Right lobe of liver (tissue), 6 donors: ENCODE data around the gene POLR1A. TPM values are rescaled to one million over a fixed set of nuclear protein-coding genes. Genes with fewer than 3 reads are reported as not detected.

Source experiments
- ATAC-seq, 4 donors: fragments of 200-7000 bp; cut with Tn5 transposase; one replicate each; pipeline ENCODE4 v1.9.1; 2020; ENCODE audit warnings: mild to moderate bottlenecking in 4 of 4, moderate library complexity in 4 of 4
- DNase-seq, 3 donors: peaks; one replicate each; pipeline ENCODE4 v3.0.0-alpha.2; 2020
- H3K27ac ChIP-seq, 3 donors: fragments of 200-600 bp; one replicate each; pipeline ENCODE4 v1.8.0; 2022
- H3K27me3 ChIP-seq, 2 donors: fragments of 200-600 bp; one replicate each; pipeline ENCODE4 v1.8.0; 2022
- H3K36me3 ChIP-seq, 4 donors: fragments of 200-600 bp; sonication (generic) in 1 of 4; one replicate each; pipeline versions ENCODE4 v1.5.1 to v1.8.0; 2017 to 2022; ENCODE audit warnings: control low read depth in 1 of 4
- H3K4me1 ChIP-seq, 4 donors: fragments of 200-600 bp; sonication (generic) in 1 of 4; one replicate each; pipeline versions ENCODE4 v1.5.1 to v1.8.0; 2017 to 2022; ENCODE audit warnings: control low read depth in 1 of 4
- H3K4me3 ChIP-seq, 3 donors: fragments of 200-600 bp; one replicate each; pipeline ENCODE4 v1.8.0; 2022
- H3K9me3 ChIP-seq, 4 donors: fragments of 200-600 bp; sonication (generic) in 1 of 4; one replicate each; pipeline versions ENCODE4 v1.5.1 to v1.8.0; 2017 to 2022; ENCODE audit warnings: control low read depth in 1 of 4
- POLR2A ChIP-seq: fragments of 450-650 bp; IDR thresholded peaks from one replicate; pipeline ENCODE4 v1.6.1; 2017; ENCODE audit warnings: antibody characterized with exemption, mild to moderate bottlenecking
- WGBS: methylation state at CpG from one replicate; pipeline ENCODE4 v1.1.6; 2018; ENCODE audit warnings: low coverage, low lambda C conversion rate; ENCODE audit not compliant: insufficient coverage; ENCODE audit errors: missing lambda C conversion rate; 5-methylcytosine and 5-hydroxymethylcytosine counted together
- intact Hi-C, 2 donors: fragments of 100-400 bp; cut with DNase I; formaldehyde crosslinking; loops; one replicate each; pipeline versions ENCODE4 v1.11.2 to v1.14.1; 2022
- total RNA-seq, 6 experiments: library from RNA; depleted of rRNA in 2 of 6; stranded (reverse); fragments of >200 nt in 2 of 6; fragmentation: NEBNext Ultra II Directional in 3 of 6; extraction: Animal tissue kit (Norgen Biotek cat#: 25700) in 3 of 6; gene quantifications; one replicate each; pipeline versions ENCODE4 v1.1.0 to v1.2.4, GENCODE V29; 2016 to 2023
- TF ChIP-seq, protein P1 (sequence below), 4 donors: fragments of 200-600 bp in 3 of 4; fragments of 450-650 bp in 1 of 4; IDR thresholded peaks; one replicate each; pipeline versions ENCODE4 v1.5.1 to v1.8.0; 2016 to 2022; ENCODE audit warnings: antibody characterized with exemption in 4 of 4, mild to moderate bottlenecking in 2 of 4
- donor health status: DM: no; HTN: yes; CAD: no.
- donor health status: DM: no; HTN: no; CAD: no.
- donor health status: DM: no; HTN: no; CAD: no.
- donor health status: DM: no; HTN: yes; CAD: no.
- donor health status: DM: no; HTN: yes; CAD: no.

The POLR1A gene
- total RNA-seq, 6 experiments from 2014 or later, result 12.5 to 19.7 (median 14.4) TPM

DNA sequence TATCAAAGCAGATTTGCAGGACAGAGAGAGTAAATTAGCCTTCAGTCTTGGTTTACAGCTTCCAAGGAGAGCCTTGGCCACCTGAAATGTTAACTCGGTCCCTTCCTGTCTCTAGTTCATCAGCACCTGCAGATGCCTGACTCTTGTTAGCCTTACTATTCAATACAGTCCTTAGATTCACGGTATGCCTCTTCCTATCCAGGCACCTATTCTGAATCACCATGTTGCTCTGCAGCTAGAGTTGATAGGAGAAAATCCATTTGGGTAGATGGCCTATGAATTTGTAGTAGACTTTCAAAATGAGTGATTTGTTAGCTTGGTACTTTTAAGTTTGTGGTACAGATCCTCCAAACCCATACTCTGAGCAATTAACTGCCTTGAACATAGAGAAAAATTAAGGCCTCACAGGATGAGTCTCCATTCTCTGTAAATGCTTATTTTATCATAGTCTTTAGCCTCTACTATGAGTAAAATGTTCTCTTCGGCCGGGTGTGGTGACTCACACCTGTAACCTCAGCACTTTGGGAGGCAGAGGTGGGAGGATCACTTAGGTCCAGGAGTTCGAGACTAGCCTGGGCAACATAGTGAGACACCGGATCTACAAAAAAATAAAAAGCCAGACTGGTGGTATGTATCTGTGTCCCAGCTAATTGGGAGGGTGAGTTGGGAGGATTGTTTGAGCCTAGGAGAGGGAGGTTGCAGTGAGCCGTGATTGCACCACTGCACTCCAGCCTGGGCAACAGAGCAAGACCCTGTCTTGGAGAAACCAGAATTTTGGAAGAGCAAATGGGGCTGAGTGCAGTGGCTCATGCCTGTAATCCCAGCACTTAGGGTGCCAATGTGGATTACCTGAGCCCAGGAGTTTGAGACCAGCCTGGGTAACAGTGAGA is 33.3 kb upstream of the POLR1A start:
- DNase-seq, result no peak
- intact Hi-C loops, result no loop called here
- ATAC-seq, result no peak
- Histone ChIP-seq H3K36me3 (peaks cover 4 to 87% (median 38%) of the 10 kb centered on the region in 4 donors), H3K27me3 (no peaks in the 10 kb centered on the region), H3K27ac (no peak overlapping the region), H3K4me1 (no peaks in the 10 kb centered on the region), H3K9me3 (no peaks in the 10 kb centered on the region), H3K4me3 (no peak overlapping the region)
- WGBS, result 91% methylated on average over 6 of the region's 7 CpGs
- TF ChIP-seq, protein P1, sequence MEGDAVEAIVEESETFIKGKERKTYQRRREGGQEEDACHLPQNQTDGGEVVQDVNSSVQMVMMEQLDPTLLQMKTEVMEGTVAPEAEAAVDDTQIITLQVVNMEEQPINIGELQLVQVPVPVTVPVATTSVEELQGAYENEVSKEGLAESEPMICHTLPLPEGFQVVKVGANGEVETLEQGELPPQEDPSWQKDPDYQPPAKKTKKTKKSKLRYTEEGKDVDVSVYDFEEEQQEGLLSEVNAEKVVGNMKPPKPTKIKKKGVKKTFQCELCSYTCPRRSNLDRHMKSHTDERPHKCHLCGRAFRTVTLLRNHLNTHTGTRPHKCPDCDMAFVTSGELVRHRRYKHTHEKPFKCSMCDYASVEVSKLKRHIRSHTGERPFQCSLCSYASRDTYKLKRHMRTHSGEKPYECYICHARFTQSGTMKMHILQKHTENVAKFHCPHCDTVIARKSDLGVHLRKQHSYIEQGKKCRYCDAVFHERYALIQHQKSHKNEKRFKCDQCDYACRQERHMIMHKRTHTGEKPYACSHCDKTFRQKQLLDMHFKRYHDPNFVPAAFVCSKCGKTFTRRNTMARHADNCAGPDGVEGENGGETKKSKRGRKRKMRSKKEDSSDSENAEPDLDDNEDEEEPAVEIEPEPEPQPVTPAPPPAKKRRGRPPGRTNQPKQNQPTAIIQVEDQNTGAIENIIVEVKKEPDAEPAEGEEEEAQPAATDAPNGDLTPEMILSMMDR (IDR thresholded peaks at IDR 0.05), result no peak
- TF ChIP-seq POLR2A, result no peak

DNA sequence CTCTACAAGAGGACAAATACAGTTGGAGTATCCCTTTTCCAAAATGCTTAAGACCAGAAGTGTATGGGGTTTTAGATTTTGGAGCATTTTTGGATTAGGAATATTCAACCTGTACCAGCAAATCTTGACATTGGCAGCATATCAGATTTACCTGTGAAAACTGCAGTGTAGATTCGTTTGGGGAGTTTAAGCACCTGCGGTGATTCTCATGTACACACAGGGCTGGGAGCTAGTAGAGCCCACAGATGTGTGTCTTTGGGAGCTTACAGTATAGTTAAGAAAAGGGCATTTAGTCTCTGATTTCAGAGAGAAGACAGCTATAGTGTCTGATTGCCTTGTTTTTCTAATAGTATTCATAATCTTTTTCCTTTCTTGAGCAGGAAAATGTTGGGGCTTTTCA is 30.5 kb upstream of the POLR1A start:
- Histone ChIP-seq H3K4me3 (no peak overlapping the region), H3K36me3 (peaks cover 11 to 90% (median 53%) of the 10 kb centered on the region in 4 donors), H3K27ac (no peak overlapping the region), H3K9me3 (no peaks in the 10 kb centered on the region), H3K4me1 (no peaks in the 10 kb centered on the region), H3K27me3 (no peaks in the 10 kb centered on the region)
- 92% methylated on average over 2 of the region's 2 CpGs for WGBS
- no peak for ATAC-seq
- DNase-seq, result no peak
- no peak for TF ChIP-seq POLR2A
- TF ChIP-seq, protein P1 (IDR thresholded peaks at IDR 0.05), result no peak
- intact Hi-C loops, result no loop called here

DNA sequence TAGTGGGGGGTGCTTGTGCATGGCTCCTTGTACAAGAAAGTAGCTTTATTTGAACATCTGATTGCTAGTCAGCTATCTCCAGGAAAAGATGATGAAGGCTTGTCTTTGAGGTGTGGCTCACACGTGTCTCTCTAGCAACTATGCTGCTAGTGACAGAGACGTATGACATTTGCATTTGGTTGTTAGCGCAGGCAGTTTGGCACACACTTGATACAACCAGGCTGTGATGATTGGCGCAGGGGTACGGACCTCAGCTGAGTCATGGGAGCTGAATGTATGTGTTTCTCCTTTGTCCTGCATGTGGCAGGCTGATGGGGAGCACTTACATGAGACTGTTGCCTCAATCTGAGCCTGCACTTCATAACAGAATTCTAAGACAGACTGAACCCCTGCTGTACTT is 30.0 kb upstream of the POLR1A start:
- H3K9me3 ChIP-seq, result no peaks in the 10 kb centered on the region
- no peaks in the 10 kb centered on the region for H3K27me3 ChIP-seq
- H3K4me3 ChIP-seq, result no peak overlapping the region
- no peak overlapping the region for H3K27ac ChIP-seq
- H3K4me1 ChIP-seq, result no peaks in the 10 kb centered on the region
- intact Hi-C loops, result no loop called here
- DNase-seq (no peak), ATAC-seq (no peak)
- H3K36me3 ChIP-seq, result peaks cover 11 to 95% (median 54%) of the 10 kb centered on the region in 4 donors
- WGBS, result 88% methylated on average over 1 of the region's 5 CpGs
- no peak for TF ChIP-seq POLR2A
- TF ChIP-seq, protein P1 (IDR thresholded peaks at IDR 0.05), result no peak

DNA sequence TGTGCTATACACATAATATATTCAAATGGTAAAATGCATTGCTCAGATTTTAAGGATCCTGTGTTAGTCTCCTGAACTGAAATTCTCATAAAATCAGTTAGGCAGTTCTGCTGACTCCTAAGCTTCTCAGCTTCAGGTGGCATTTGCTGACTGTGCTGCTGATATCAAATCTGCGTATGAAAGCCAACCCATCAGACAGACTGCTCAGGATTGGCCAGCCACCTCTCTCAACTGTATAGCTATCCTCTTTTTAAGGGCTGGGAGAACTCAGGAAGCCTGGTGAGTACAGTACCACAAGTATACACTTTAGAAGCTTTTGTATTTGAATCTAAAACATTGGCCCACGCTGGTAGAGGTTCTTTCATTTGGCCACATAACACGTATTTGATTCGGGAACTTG is 29.0 kb upstream of the POLR1A start:
- Histone ChIP-seq H3K27me3 (no peaks in the 10 kb centered on the region), H3K4me3 (no peak overlapping the region), H3K9me3 (no peaks in the 10 kb centered on the region), H3K36me3 (peaks cover 11 to 99% (median 56%) of the 10 kb centered on the region in 4 donors), H3K4me1 (no peaks in the 10 kb centered on the region), H3K27ac (no peak overlapping the region)
- ATAC-seq, result no peak
- intact Hi-C loops, result no loop called here
- TF ChIP-seq POLR2A, result no peak
- DNase-seq, result no peak
- 86% methylated on average over 4 of the region's 4 CpGs for WGBS

DNA sequence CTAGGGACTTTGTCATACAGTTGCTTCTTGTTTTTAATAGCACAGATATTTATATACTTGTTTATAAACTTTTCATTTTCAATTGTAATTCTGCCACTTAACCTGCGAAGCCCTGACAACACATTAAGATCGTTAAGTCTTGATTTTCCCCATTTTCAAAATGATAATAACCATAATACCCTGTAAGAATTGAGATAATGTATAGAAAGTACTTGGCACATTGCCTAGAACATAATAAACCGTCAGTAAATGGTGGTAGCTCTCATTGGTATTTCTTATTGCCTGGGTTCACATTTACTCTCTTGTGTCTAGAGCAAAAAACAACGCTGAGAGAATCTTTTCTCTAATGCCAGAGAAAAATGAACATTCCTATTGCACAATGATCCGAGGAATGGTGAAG is 19.0 kb upstream of the POLR1A start:
- no peaks in the 10 kb centered on the region for H3K4me1 ChIP-seq
- no peaks in the 10 kb centered on the region for H3K9me3 ChIP-seq
- DNase-seq (no peak), ATAC-seq (no peak)
- no peak overlapping the region for H3K4me3 ChIP-seq
- no peak overlapping the region for H3K27ac ChIP-seq
- intact Hi-C loops, result no loop called here
- H3K27me3 ChIP-seq, result no peaks in the 10 kb centered on the region
- TF ChIP-seq POLR2A, result no peak
- peaks cover 11 to 100% (median 55%) of the 10 kb centered on the region in 4 donors for H3K36me3 ChIP-seq
- WGBS, result 79% methylated on average over 5 of the region's 5 CpGs
